NCI-H510A treated with DMSO at 0.1 percent for 48 hours (cell line): ENCODE results near the gene HIPK2.

Experiments
- DNase-seq: peaks from one replicate; lab custom pipeline; 2025; lab: John Stamatoyannopoulos, UW

The HIPK2 gene

DNA sequence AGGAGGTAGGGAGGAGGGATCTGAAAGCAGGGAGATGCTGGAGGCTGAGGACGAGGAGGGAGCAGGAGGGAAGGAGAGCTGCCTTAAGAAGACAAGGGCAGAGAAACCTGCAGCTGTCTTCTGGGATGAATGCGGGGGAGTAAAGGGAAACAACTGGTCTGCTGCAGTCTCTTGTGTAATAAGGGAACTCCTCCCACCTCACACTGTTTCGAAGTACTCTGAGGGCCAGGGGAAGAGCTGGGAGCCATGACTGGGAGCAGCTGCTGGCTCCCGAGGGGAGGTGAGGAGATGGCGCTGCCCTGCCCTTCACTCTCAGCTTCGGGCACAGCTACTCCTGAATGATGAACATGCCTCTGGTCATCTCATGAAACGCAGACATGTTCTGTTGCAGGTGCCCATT lies 189.2 kb downstream of the HIPK2 start:
- no peak for DNase-seq

DNA sequence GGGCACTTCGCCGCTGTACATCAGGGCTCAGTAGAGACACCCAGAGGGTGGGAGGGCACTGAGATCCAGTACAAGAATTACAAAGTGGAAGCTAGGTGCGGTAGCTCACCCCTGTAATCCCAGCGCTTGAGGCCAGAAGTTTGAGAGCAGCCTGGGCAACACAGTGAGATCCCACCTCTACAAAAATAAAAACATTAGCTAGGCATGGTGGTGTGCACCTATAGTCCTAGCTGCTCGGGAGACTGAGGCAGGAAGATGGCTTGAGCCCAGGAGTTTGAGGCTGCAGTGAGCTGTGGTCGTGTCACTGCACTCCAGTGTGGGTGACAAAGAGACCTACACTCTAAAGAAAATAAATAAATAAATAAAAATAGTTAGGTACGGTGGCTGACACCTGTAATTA lies 190.3 kb downstream of the HIPK2 start:
- no peak for DNase-seq

DNA sequence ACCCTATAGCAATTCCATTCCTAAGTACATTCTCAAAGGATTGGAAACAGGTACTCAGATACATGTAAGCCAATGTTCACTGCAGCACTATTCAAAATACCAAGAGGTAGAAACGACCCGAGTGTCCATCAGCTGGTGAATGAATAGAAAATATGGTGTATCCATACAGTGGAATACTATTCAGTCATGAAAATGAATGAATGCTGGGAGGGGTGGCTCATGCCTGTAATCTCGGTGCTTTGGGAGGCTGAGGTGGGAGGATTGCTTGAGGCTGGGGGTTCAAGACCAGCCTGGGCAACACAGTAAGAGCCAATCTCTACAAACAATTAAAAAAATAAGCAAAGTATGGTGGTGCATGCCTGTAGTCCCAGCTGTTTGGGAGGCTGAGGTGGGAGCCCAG lies 191.5 kb downstream of the HIPK2 start:
- no peak for DNase-seq

DNA sequence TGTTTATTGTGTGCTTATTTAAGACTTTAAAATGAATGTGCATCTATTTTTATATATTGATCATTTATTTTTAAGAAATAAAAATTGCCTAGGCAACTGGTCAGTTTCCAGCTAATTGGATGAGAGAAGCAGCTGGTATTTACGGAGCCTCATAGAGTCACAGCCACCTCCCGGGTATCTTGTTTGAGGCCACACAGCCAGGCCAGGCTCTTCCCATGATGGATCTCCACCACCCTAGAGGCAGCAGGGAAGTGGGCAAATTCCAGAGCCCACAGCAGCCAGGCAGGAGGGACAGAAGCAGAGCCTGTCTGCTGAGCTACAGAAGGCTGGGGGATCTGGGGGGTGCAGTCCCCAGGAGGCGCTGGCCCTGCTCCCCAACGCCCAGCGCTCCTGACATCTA lies 192.8 kb downstream of the HIPK2 start:
- DNase-seq: no peak

DNA sequence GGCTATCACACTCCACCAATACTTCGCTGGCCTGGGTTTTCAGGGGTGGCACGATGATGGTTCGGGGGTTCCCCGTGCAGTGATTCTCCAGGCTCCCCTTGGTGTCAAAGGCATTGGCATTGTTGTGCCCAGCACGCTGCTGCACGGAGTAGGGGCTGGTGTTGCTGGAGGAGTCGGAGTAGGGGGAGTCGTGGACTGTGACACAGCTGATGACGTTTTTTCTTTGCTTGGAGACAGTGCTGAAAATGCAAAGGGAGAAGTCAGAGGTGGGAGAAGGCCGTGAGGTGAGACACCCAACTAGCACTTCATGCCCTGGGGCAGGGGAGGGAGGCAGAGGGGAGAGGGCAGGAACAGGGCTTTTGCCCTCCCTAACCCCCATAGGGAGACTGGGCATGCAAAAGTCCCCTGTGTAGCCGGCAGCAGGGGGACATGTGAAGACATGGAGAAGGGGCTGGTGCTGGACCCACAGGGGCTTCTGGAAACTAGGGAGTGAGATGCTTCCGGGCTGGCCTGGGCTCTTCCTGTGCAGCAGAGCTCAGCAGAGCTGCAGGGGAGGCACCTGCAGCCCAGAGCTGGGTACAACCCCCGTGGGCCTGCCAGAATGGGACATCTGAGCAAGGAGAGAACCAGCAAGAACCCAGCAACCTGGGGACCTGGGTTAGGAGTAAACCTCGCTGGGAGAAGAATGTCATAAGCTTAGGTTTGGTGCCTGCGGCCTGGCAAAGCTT lies 193.8 kb downstream of the HIPK2 start:
- no peak for DNase-seq

DNA sequence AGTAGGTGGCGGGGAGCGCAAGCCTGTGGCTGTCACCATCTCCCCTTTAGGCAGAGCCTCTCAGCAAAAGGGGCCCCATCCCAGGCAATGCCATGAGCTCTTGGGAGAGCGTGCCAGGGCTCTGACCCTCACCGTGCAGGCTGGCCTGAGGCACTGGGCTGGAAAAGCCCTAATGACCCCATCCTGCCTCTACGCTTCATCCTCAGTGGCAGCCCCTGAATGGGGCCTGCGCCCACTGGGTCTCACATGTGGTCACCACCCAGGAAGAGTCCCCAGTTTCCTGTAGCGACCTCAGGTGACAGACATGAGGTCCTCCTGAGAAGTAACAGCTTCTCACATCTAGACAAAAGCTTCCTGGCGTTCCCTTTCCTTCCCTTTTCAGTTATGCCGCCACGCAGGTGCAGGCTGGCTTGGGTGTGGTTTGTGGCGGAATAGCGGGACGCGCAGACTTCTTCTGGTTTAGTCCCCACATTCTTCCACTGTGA lies 195.1 kb downstream of the HIPK2 start:
- no peak for DNase-seq

DNA sequence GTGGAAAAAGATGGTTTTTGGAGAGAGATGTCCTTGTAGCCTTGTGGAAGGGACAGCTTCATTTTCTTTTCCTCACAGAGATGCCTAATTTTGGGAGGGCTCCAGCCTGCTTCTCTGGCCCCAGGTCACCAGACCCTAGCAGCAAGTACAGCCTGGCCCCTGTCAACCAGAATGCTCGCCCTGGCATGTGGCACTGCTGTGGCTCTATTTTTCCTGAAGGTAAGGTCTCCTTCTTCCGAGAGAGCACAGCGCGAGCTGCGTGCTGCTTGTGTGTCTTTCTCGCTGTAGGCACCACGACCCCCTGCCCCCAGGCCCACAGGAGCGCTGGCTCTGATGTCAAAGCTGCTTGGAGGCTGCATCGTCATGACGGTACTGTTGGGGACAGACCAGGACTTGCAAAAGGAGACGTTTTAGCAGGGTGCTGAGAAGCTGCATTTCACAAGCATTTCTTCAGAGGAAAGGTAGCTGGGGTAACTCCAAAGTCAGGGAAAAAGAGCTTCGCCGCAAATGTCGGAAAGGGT lies 195.6 kb downstream of the HIPK2 start:
- no peak for DNase-seq

DNA sequence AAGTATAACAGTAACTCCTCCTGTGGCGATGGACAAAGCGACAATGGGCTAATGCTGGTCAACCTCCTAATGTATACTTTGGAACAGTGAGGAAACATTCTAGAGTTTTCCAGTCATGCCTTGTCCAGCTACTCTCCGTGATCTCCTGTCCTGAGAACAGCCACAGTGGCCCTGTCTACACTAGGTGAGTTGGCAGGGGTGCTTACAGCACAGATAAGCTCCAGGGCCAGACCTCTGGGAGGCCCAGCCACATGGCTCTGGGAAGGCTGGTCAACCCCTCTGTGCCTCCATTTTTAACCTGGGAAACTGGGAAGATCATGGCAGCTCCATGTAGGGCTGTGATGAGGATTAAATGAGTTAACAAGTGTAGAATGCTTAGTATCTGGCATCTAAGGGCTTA lies 197.4 kb downstream of the HIPK2 start:
- no peak for DNase-seq

DNA sequence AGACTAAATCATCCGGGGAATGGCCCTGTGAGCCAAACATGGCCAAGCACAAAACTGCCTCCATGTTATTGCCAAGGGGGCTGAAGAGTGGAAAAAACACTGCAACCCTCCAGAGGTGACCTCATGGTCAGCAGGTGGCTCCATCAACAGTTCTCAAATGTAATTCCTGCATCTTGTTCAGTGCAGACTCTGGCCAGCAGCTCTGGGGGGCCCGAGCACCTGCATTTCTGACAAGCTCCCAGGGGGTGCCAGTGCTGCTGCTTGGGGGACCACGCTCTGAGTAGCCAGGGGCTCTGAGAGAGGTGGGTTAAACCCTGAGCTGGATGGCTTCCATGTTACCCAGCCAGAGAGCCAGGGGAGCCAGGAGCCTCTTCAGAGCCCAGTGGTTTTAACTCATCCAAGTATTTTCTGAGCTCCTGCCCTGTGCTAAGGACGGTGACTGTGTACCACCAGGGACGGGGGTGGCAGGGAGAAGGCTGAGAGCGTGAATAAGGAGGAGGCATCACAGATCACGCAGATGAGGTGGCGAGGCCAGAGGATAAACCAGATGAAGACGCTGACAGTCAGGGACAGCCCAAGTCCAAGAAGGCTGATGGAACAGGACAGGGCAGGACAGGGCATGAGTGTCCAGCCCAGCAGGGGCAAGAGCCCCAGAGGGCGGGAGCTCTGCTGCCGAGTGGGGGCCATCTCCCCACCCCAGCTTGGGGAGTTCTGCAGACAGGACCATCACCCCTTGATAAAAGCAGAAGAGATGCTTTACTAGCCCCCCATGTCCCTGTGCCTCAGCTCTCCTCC lies 201.4 kb downstream of the HIPK2 start:
- no peak for DNase-seq

DNA sequence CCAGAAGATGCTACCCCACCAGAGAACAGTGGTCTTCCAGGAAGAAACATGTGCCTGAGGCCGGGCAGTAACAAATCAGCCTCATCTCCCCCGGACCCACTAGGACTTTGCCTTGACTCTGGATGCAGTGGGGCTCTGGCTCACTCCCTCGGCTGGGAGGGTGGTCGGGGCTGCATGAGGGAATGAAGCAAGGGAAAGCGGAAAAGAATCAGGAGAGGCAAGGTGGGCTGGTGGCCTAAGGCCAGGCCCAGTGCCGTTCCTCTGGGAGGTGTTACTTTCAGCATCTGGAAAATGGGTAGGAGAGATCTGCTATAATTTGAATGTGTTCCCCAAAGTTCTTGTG lies 202.5 kb downstream of the HIPK2 start:
- no peak for DNase-seq

DNA sequence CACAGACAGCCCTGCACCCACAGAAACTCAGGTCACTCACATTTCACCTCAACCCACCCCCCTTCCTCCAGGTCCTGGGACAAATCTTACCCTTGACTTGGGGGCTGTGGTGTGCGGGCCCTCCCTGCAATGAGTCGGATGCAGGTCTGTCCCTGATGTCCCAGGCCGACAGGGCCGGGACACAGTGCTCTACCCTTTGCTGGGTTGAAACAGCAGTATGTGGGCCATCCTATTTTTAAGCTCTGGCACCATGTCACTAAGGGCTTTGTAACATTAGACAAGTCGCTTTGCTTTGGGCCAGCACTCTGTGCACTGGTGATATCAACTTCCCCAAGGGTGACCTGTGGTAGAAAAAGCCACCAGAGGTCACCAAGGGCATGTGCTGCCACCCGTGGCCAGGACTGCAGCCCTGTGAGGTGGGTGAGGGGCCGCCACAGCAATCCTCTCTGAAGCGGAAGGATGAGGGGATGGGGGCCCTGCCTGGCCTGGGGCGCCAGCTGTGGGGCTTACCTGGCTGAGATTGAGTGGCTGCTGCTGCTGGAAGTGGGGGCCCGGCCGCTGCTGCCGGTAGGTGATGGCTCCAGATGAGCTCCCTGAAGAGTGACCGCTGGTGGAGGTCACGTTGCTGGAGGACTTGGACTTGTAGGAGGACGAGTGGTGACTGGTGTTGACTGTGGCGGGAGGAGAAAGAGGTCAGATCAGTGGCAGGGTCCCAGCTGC lies 203.0 kb downstream of the HIPK2 start:
- no peak for DNase-seq

DNA sequence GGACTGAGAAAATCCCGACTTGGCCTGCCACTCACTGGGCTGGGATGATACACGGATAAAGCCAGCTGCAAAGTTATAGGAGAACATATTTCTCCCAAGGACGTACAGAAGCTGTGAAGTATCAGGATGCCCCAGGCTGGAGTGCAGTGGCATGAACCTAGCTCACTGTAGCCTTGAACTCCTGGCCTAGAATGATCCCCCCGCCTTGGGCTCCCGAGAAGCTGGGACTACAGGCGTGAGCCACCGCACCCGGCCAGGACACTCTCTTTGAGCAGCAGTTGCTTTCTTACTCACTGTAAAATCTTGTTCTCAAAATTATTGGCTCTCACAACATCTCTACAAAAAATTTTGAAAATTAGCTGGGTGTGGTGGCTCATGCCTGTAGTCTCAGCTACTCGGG lies 203.9 kb downstream of the HIPK2 start:
- no peak for DNase-seq

DNA sequence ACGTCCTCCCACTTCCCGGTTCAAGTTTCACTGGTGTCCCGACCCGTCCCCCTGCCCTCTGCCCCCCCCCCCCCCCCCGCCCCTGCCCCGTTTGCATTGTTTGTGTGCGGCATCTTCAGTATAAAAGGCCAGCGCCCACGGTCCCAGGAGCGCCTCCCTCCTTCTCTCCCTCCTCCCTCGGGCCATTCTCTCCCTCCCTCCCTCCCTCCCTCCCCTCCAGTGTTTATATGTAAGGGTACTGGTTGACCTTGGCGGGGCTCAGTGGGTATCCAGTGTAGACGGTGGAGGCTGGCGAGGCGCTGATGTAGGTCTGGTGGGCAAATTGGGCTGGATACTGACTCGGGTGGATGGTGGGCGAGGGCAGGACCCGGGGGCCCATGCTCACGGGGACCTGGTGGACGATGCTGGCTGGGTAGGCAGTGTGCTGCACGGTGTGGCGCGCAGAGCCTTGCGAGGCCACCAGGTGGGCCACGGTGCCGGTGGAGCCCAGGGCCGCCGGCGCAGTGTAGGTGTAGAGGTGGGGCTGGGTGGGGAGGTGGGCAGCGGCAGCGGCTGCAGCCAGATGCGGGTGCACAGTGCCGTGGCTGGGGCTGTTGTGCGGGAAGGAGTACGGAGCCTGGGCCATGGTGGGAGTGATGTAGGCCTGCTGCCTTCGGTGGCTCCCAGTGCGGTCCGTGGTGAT lies 205.0 kb downstream of the HIPK2 start:
- DNase-seq: no peak

DNA sequence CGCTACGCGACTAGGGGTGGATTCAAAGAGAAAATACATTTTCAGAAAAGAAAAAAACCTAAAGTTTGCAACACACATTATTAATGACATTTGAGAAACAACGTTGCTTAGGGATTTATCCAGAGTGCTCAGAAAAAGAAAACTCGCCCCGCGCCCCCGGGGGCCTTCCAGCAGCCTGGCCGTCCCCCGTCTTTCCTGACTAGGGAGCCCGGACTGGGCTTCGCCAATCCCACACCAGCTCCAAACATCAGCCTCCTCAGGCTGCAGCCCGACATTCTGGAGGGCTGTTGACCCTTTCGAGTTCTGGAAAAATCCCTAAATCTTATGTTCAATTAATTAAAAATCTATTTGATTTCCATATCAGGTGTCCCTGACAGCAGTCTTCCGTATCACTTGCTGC lies 205.7 kb downstream of the HIPK2 start:
- DNase-seq: no peak

DNA sequence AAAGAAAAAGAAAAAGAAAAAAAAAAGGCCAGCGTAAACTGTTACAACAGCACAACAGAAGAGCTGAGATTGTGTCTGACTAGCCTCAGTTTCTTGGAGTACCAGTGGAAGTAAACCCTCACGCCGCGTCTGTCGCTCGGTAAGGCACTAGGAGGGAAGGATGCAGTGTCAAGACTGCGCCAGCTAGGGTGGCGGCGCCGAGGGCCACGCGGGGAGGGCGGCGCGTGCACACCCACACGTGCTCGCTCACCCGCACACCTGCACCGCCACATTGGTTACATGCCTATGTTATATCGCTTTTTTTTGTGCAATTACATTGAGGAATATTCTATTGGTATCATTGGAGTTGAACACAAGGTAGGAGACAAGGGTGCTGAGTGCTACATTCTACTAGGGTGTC lies 206.1 kb downstream of the HIPK2 start:
- no peak for DNase-seq

DNA sequence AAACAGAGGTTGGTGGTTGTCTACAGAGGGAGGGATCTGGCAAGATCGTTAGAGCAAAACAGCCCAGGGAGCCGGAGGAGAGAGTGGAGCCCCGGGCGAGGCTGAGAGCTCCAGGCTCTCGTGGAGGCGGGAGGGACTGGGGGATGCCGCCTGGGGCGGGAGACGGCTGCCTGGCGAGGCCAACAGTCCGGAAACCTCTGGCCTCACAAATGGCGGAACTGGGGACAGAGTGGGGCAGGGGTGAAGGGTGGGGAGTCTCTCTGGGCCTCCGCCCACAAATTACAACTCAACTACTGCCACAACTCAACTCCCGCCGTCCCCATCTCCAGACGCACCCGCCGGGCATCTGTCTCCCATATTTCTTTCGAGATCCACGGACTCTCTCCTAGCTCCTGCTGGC lies 206.6 kb downstream of the HIPK2 start:
- no peak for DNase-seq

DNA sequence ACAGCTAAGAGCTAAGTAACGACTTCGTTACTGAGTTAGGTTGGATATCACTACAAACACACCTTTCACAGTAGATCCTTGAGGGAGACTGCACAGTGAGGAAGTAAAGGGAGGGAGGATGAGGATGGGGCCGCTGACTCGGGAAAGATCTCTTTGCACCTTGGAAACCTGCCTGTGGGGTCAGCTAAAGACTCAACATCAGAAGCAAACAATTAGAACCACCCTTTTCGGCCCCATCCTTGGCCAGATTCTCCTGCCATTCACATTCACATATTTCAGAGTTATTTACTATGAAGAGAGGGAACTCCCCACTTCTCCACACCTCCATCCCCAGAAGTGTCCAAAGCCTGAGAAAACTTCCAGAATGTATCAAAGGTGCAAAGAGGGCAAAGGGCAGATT lies 207.2 kb downstream of the HIPK2 start:
- DNase-seq: no peak

DNA sequence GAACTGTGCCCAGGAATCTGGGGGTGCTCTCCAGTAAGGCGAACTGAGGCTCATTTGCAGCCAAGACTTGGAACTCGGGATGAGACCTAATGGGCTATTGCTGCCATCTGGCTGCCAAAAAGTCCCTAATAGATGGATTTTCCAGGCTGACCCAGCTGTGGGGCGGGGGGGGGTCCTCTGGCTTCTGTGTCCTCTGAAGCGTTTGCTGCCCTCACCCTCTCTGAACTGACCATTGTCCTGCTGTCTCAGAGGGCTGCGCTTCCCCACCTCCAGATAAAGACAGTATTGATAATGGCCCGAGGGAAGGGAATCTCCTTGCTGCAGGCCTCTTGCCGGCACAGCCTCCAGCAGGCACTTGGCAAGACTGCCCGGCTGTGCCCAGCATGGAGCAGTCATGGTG lies 207.7 kb downstream of the HIPK2 start:
- no peak for DNase-seq

DNA sequence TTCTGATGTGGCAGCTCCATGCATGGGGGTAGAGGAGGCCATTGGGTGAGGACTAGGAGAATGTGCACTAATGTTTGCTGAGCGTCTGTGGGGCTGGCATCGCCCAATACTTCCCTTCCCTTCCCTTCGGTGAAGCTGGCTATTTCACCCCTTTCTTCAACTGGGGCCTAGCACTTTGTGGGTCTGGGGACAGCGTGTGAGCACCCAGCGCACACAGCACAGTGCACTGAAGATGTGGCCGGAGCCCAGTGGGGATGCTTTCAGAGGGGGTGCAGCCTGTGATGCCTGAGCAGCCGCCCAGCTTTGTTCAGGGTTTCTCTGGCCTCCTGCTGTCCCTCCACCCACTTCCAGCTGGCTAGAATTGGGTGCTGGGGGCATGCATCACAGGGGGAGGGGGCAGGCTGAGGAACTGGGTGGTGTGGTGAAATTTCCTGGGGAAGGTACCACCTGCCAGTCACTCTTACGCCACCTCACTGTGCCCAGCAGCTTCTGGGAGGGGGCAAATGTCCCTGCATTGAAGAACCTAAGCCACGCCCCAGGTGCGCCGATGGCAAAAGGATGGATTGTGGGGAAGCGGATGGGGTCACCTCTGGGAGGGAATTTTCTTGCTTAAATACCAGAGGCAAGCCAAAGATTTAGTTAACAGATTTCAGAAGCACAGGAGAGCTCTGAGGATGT lies 208.8 kb downstream of the HIPK2 start:
- no peak for DNase-seq

DNA sequence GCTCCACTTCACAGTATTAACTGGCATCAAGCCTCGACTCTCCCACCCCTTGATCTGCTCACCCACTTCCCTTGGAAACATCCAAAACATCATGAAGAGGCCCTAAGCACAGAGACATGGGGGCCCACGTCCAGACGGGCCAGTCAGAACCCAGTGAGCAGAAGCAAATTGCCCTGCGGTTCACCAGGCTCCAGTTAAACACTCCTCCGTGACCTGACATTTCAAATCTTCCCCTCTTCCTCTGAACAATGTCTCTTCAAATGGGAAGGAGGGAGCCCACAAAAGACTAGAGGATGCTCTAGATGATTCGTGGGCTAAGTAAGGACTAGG lies 209.5 kb downstream of the HIPK2 start:
- DNase-seq: no peak

DNA sequence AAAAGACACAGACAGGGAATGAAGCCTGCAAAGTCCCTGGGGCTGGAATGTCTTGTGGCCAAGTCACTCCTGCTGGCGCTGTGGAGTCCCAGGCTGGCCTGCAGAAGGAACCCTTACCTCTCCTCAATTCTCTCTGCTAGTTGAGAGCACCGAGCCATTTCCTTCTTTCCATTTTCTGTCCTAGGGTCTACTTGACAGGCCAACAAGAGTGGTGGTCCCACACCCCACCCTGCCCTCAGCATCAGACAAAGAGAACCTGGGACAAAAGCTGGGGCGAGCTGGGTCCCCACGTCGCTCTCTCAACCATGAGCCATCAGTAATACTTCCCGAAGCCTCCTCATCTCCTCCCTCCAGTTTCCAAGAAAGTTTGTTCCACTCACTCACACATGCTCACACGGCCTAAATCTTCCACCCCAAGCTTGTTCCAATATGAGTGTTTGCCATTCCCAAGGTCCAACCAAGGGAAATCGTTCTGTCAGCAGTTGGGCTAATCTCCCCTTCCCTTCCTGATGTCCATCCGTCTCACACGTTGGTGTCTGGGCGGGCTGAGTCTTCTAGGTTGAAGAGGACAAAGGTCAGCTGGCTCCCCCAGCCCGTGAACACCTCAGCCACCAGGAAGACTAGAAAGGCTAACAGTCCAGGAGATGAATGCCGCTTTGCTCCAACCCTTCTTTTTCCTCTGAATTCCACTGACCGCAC lies 210.0 kb downstream of the HIPK2 start:
- no peak for DNase-seq
